ENCODE measurements around the gene TTC7B.

Gene TTC7B

DNA sequence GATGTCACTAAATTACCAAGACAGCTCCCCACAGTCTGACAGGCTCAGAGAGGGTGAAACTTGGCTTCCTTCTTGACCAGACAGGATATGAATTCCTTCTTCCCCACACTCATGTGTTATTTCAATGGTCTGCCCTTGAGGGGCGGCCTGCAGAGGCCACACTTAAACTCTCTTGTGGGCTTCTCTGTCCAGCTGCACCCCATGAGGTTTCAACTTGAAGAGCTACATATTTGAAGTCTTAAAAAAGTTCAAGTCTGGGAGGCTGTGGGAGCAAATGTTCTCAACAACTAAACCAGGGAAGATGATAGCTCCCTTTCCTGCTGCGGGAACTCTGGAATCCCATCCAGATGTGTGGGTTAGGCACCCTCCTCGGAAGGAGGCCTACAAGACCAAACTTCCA, 98.3 kb downstream of the TTC7B start:
- Histone ChIP-seq H3K9ac (ENCODE audit: low read depth, low read length) (no peak overlapping the region), H4K20me1 (ENCODE audit: insufficient read depth, low read length) (no peaks in the 10 kb centered on the region), H3K4me2 (ENCODE audit: insufficient read depth, low read length) (no peak overlapping the region), H3K36me3 (ENCODE audit: insufficient read depth, low read length) (no peaks in the 10 kb centered on the region), H3K4me1 (ENCODE audit: insufficient read depth, low read length) (no peaks in the 10 kb centered on the region), H3K27ac (ENCODE audit: low read length) (no peak overlapping the region), H3K4me3 (ENCODE audit: low read depth in 1 of 2, low read length in 2 of 2) (no peak overlapping the region), H2AFZ (ENCODE audit: low read depth, low read length) (no peak overlapping the region), H3K9me3 (ENCODE audit: insufficient read depth, low read length, severe bottlenecking) (no peaks in the 10 kb centered on the region), H3K27me3 (ENCODE audit: insufficient read depth, low read length, poor library complexity) (no peaks in the 10 kb centered on the region), H3K79me2 (ENCODE audit: insufficient read depth, low read length) (no peaks in the 10 kb centered on the region)
- no peak for TF ChIP-seq EZH2 (IDR thresholded peaks at IDR 0.05; ENCODE audit: borderline replicate concordance, low read depth, low read length, severe bottlenecking)
- TF ChIP-seq CTCF (IDR thresholded peaks at IDR 0.05; ENCODE audit: borderline replicate concordance, extremely low read depth, low read length, poor library complexity, severe bottlenecking), result no peak
- DNase-seq, result no peak
- ATAC-seq (ENCODE audit: insufficient read depth, low read depth), result no peak

GRCh38 chr14:90715993-90716392, 100.2 kb downstream of the TTC7B start:
- no peak overlapping the region for H3K9ac ChIP-seq (ENCODE audit: low read depth, low read length)
- H3K27me3 ChIP-seq (ENCODE audit: insufficient read depth, low read length, poor library complexity), result no peaks in the 10 kb centered on the region
- DNase-seq (no peak), ATAC-seq (ENCODE audit: insufficient read depth, low read depth) (no peak)
- no peaks in the 10 kb centered on the region for H3K9me3 ChIP-seq (ENCODE audit: insufficient read depth, low read length, severe bottlenecking)
- no peak overlapping the region for H3K4me2 ChIP-seq (ENCODE audit: insufficient read depth, low read length)
- TF ChIP-seq CTCF (IDR thresholded peaks at IDR 0.05; ENCODE audit: borderline replicate concordance, extremely low read depth, low read length, poor library complexity, severe bottlenecking) (no peak), EZH2 (IDR thresholded peaks at IDR 0.05; ENCODE audit: borderline replicate concordance, low read depth, low read length, severe bottlenecking) (no peak)
- no peak overlapping the region for H2AFZ ChIP-seq (ENCODE audit: low read depth, low read length)
- H3K4me3 ChIP-seq (ENCODE audit: low read depth in 1 of 2, low read length in 2 of 2), result no peak overlapping the region
- H3K27ac ChIP-seq (ENCODE audit: low read length), result no peak overlapping the region
- no peaks in the 10 kb centered on the region for H3K36me3 ChIP-seq (ENCODE audit: insufficient read depth, low read length)
- no peaks in the 10 kb centered on the region for H4K20me1 ChIP-seq (ENCODE audit: insufficient read depth, low read length)
- H3K4me1 ChIP-seq (ENCODE audit: insufficient read depth, low read length), result no peaks in the 10 kb centered on the region
- no peaks in the 10 kb centered on the region for H3K79me2 ChIP-seq (ENCODE audit: insufficient read depth, low read length)

- Histone ChIP-seq H3K36me3 (ENCODE audit: insufficient read depth, low read length) (no peaks in the 10 kb centered on the region), H3K9me3 (ENCODE audit: insufficient read depth, low read length, severe bottlenecking) (no peaks in the 10 kb centered on the region), H4K20me1 (ENCODE audit: insufficient read depth, low read length) (no peaks in the 10 kb centered on the region), H3K9ac (ENCODE audit: low read depth, low read length) (no peak overlapping the region), H3K79me2 (ENCODE audit: insufficient read depth, low read length) (no peaks in the 10 kb centered on the region), H3K4me2 (ENCODE audit: insufficient read depth, low read length) (no peak overlapping the region), H3K4me1 (ENCODE audit: insufficient read depth, low read length) (no peaks in the 10 kb centered on the region), H3K27me3 (ENCODE audit: insufficient read depth, low read length, poor library complexity) (no peaks in the 10 kb centered on the region), H3K4me3 (ENCODE audit: low read depth in 1 of 2, low read length in 2 of 2) (no peak overlapping the region), H2AFZ (ENCODE audit: low read depth, low read length) (no peak overlapping the region), H3K27ac (ENCODE audit: low read length) (no peak overlapping the region)
- TF ChIP-seq EZH2 (IDR thresholded peaks at IDR 0.05; ENCODE audit: borderline replicate concordance, low read depth, low read length, severe bottlenecking) (no peak), CTCF (IDR thresholded peaks at IDR 0.05; ENCODE audit: borderline replicate concordance, extremely low read depth, low read length, poor library complexity, severe bottlenecking) (no peak)
- ATAC-seq (ENCODE audit: insufficient read depth, low read depth) (no peak), DNase-seq (no peak)
Measured at GRCh38 chr14:90715495-90715894, 100.7 kb downstream of the TTC7B start.

GRCh38 chr14:90714811-90715210, 101.4 kb downstream of the TTC7B start:
- TF ChIP-seq CTCF (IDR thresholded peaks at IDR 0.05; ENCODE audit: borderline replicate concordance, extremely low read depth, low read length, poor library complexity, severe bottlenecking), result no peak
- TF ChIP-seq EZH2 (IDR thresholded peaks at IDR 0.05; ENCODE audit: borderline replicate concordance, low read depth, low read length, severe bottlenecking), result no peak
- Histone ChIP-seq H4K20me1 (ENCODE audit: insufficient read depth, low read length) (no peaks in the 10 kb centered on the region), H3K27me3 (ENCODE audit: insufficient read depth, low read length, poor library complexity) (no peaks in the 10 kb centered on the region), H3K4me2 (ENCODE audit: insufficient read depth, low read length) (no peak overlapping the region), H3K9me3 (ENCODE audit: insufficient read depth, low read length, severe bottlenecking) (no peaks in the 10 kb centered on the region), H3K4me3 (ENCODE audit: low read depth in 1 of 2, low read length in 2 of 2) (no peak overlapping the region), H3K9ac (ENCODE audit: low read depth, low read length) (no peak overlapping the region), H3K4me1 (ENCODE audit: insufficient read depth, low read length) (no peaks in the 10 kb centered on the region), H3K79me2 (ENCODE audit: insufficient read depth, low read length) (no peaks in the 10 kb centered on the region), H3K27ac (ENCODE audit: low read length) (no peak overlapping the region), H2AFZ (ENCODE audit: low read depth, low read length) (no peak overlapping the region), H3K36me3 (ENCODE audit: insufficient read depth, low read length) (no peaks in the 10 kb centered on the region)
- ATAC-seq (ENCODE audit: insufficient read depth, low read depth) (no peak), DNase-seq (no peak)
